RCC 7860 (cell line): ENCODE data around the gene CSF2.

Experiments
- DNase-seq: peaks from one replicate; pipeline ENCODE4 v3.0.0-alpha.2; 2015; ENCODE audit warnings: low spot score
- FAIRE-seq: peaks from 2 replicates; lab custom pipeline; 2012; peaks lifted over from hg19 to GRCh38; lab: Jason Lieb, UNC

CSF2 gene

GRCh38 chr5:132073231-132074013 is at the start of gene CSF2:
Gene CSF2 (plus strand): TSS chr5:132073789. CDS start chr5:132073824, 35 bp downstream.
- FAIRE-seq: peak; percentile 91
- DNase-seq: peak; percentile 91

DNA sequence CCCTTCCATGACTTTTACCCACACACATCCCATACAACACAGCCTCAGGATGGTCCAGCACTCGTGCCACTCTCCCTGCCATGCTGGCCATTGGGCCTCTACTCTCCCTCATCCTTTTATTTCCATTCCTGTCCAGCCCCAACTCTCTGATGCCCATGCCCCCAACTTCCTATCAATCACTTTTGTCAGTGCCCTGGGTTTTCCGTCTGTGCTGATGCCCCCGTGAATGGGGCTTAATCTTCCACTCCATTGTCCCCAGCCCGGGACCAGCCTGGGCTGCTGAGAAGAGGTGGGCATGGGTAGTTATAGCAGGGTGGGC is 49.5 kb upstream of the CSF2 start:
- FAIRE-seq (no peak), DNase-seq (no peak)

DNA sequence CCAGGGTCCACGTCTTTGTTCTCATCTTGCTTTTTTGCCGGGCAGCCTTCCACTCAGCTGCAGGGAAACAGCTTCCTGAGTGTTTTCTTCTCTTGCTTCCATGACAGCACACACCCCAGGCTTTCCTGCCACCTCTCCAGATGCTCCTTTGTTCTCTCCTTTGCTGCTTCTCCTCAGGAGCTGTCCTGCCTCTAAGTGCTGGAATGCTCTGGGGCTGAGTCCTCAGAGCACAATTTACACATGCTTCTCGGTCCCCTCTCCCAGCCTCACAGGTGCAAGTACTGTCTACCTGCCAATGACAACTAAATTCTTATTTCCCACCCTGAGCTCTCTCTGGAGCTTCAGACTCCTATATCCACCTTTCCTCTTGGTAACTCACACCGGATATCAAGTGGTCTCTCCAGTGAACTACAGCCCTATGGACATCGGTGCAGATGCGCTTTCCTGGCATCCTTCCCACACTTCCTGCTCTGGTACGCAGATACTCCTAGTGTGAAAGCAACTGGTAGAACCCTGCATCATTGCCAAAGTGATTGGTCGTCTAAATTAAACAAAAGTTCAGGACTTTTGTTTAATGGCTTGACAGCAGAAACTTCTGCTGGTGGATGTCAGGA is 48.7 kb upstream of the CSF2 start:
- FAIRE-seq (no peak), DNase-seq (no peak)

DNA sequence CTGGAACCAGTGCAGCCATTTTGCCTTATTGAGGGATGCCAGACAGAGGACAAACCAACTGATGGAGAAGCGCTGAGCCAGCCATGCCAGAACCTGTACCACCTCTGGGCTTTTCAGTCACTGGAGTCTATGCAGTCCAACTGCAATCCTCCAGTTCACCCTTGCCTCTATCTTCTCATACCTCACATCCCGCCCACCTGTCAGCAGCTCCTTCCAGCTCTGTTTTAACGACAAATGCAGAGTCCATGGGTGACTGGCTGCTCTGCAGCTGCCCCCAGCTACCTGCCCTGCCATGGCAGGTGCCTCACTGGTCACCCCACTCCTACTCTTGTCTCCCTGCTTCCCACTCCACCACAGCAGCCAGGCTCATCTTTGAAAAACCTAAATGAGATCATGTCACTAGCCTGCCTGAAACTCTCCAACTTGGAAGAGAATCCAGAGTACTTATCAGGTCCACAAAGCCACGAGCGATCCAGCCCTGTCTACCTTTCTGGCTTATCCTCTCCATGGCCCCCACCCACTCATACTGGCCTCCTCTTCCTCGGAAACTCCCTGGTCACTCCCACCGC is 48.1 kb upstream of the CSF2 start:
- no peak for DNase-seq
- no peak for FAIRE-seq

- no peak for FAIRE-seq
- DNase-seq: no peak
Measured at GRCh38 chr5:132026516-132027008, 47.0 kb upstream of the CSF2 start.

GRCh38 chr5:132027027-132027426 is 46.6 kb upstream of the CSF2 start:
- DNase-seq (no peak), FAIRE-seq (no peak)

DNA sequence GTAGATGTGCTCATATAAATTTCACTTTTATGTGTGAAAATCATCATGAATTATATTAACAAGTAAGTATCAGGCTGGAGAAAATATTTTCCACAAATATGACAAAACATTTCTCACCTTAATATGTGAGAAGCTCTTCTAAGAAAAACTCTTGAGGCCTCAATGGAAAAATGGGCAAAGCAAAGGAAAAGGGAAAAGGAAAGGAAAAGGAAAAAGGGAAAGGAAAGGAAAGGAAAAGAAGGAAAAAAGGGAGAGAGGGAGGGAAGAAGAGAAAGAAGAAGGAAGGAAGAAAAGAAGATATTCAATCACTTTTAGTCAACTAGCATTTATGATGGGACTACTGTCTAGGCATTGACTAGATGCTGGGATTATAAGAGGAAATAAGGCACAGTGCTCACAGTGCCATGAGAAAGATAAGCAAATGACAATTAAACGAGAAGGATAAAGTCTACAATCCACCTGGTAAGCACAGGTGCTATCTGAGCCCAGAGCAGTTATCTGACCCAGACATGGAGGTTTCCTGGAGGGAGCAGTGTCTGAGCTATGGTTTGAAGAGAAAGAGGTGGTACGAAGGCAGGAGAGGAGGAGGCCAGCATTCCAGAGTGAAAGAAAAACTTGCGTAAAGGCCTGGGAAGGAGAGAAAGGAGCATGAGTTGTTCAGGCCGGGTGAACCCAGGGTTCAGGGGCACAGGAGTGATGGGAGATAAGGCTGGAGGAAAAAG is 43.8 kb upstream of the CSF2 start:
- no peak for DNase-seq
- no peak for FAIRE-seq

- FAIRE-seq: no peak
- no peak for DNase-seq
Measured at GRCh38 chr5:132030610-132031009, 43.0 kb upstream of the CSF2 start.

DNA sequence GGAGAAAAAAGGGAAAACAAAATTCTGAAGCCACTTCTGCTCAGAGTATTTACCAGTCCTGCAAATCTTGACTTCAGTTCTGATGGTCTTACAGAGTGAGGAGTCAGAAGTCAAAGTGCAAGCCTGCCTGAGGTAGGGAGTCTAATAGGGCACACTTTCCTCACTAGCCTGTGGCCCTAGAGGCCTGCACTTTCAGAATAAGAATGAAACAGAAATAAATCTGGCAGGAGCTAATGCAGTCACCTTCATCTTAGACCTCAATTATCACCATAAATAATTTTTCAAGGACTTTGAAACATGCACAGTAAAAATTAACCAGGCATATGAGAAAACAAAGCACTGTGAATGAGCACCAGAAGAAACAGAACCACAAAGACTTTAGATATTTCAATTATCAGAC is 41.4 kb upstream of the CSF2 start:
- FAIRE-seq (no peak), DNase-seq (no peak)

- FAIRE-seq (no peak), DNase-seq (no peak)
Measured at GRCh38 chr5:132033122-132033521, 40.5 kb upstream of the CSF2 start.

- FAIRE-seq (no peak), DNase-seq (no peak)
Measured at GRCh38 chr5:132037353-132037752, 36.2 kb upstream of the CSF2 start.

GRCh38 chr5:132044207-132044606 is 29.4 kb upstream of the CSF2 start:
- DNase-seq: no peak
- no peak for FAIRE-seq

GRCh38 chr5:132046880-132047299 is 26.7 kb upstream of the CSF2 start:
- no peak for FAIRE-seq
- no peak for DNase-seq

DNA sequence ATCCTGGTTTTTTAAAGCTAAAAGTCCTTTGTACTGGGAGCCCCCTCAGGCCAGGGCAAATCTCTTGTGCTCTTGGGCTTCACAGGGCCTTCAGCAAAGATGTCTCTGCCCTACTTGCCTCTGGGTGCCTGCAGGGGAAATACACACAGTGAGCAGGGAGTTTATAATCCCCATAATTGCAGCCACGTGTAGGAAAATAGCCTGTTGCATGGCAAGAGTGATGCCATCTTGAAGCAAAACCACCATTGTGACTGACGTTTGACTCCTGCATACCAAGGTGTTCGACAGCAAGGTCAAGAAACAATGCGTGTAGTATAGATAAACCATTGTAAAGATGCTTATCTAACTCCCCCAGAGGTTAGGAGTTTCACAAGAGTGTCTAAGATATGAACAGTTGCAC is 24.5 kb upstream of the CSF2 start:
- FAIRE-seq (no peak), DNase-seq (no peak)

DNA sequence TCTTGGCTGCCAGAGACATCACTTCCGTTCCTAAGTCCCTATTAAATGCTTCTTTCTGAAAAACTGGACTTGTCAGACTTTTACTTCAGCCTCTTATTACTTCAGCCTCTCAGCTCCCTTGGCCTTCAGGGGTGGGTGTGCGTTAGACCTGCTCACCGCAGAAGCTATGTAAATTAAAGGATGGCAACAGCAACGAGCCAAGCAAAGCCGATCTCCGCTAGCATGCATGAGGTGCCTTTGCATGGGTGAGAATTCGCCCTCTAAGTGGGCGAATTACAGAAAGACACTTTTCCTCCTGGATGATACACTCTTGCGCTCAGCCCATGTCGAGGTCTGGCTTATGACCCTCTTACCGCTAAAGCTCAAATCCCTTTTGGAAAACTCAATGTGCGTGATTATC is 24.0 kb upstream of the CSF2 start:
- DNase-seq (no peak), FAIRE-seq (no peak)

DNA sequence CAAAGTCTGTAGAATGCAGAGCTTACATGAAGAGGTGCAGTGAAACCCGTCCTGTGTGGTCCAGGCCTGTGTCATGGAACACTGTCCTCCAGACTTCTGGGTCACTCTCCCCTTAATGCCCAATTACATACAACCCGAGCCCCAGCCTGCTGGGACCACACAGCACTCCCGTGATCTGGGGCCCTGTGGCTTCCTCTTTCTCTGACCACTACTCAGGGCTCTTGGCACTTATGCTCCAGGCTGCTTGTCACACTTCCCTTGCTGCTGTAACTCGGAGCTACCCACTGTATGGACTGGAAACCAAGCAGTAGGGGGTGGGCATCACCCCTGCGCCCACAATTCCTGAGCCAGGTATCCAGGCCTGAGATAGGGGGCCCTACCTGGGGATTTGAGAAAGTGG is 23.5 kb upstream of the CSF2 start:
- DNase-seq: no peak
- FAIRE-seq: no peak

GRCh38 chr5:132050661-132051552 is 22.7 kb upstream of the CSF2 start:
- FAIRE-seq: no peak
- no peak for DNase-seq

DNA sequence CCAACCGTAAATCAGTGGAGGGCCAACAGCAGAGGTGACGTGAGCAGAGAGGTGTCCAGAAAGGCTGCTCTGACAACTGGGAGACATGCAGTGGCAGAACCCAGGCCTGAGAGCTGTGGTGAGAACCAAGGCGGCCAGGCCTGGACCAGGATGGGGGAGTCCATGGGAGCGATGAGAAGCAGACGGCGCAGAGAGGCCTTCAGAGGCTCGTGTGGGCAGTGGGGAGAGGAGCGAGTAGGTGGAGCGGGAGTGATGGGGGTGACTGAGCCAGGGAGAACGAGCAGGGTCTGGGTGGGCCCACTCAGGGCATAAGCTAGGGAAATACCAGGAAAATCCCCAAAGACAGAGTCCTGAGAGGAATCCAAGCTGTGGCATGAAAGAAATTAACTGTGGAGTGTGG is 21.1 kb upstream of the CSF2 start:
- FAIRE-seq: no peak
- no peak for DNase-seq

- FAIRE-seq (no peak), DNase-seq (no peak)
Measured at GRCh38 chr5:132053483-132053882, 20.1 kb upstream of the CSF2 start.

GRCh38 chr5:132054031-132054696 is 19.4 kb upstream of the CSF2 start:
- DNase-seq: no peak
- no peak for FAIRE-seq
